A673 (cell line): ENCODE data around the gene STX3. TPM values are rescaled to one million over a fixed set of nuclear protein-coding genes. Genes with fewer than 3 reads are reported as not detected.

ENCODE experiments used
- BruUV-seq: library from RNA; stranded (reverse); fragments of 400-500 nt; replicated peaks from 2 replicates; lab custom pipeline; 2021; lab: Mats Ljungman, UMichigan
- CTCF ChIA-PET: fragments of 300-600 bp; sonication (Branson Sonifier 250); formaldehyde crosslinking; loops from one replicate; lab custom pipeline; 2022; ENCODE audit warnings: antibody characterized with exemption; lab: Charles Lee
- POLR2A ChIA-PET: fragments of 300-600 bp; sonication (Branson Sonifier 250); formaldehyde crosslinking; loops from one replicate; lab custom pipeline; 2022; ENCODE audit warnings: antibody characterized with exemption; ENCODE audit not compliant: low non-redundant PET; lab: Charles Lee
- DNase-seq: peaks from one replicate; pipeline ENCODE4 v3.0.0-alpha.2; 2015; ENCODE audit warnings: low spot score
- H3K27ac ChIP-seq: fragments of 200-600 bp; sonication (generic); 2 replicates; pipeline ENCODE4 v1.5.1; 2016; ENCODE audit warnings: mixed run types, low read depth, mild to moderate bottlenecking, mixed read lengths, antibody characterized with exemption, low read length; ENCODE audit not compliant: poor library complexity, severe bottlenecking
- H3K27me3 ChIP-seq: fragments of 200-600 bp; sonication (generic); replicated peaks from 2 replicates; pipeline ENCODE4 v1.6.1; 2017; ENCODE audit warnings: mixed run types, low read depth, mild to moderate bottlenecking, mixed read lengths, antibody characterized with exemption, low read length; ENCODE audit not compliant: insufficient read depth, poor library complexity
- H3K36me3 ChIP-seq: fragments of 200-600 bp; sonication (generic); 2 replicates; pipeline ENCODE4 v1.6.1; 2016; ENCODE audit warnings: mixed run types, mild to moderate bottlenecking, mixed read lengths, antibody characterized with exemption, low read length; ENCODE audit not compliant: insufficient read depth, poor library complexity, severe bottlenecking
- H3K4me1 ChIP-seq: fragments of 200-600 bp; sonication (generic); 2 replicates; pipeline ENCODE4 v1.6.1; 2017; ENCODE audit warnings: mixed run types, mild to moderate bottlenecking, mixed read lengths, antibody characterized with exemption, low read length; ENCODE audit not compliant: insufficient read depth, poor library complexity, severe bottlenecking
- H3K4me3 ChIP-seq: fragments of 200-600 bp; sonication (generic); 2 replicates; pipeline ENCODE4 v1.5.1; 2016; ENCODE audit warnings: low read depth, mixed run types, mild to moderate bottlenecking, mixed read lengths, low read length; ENCODE audit not compliant: poor library complexity, severe bottlenecking
- H3K9me3 ChIP-seq: fragments of 200-600 bp; sonication (generic); 2 replicates; pipeline ENCODE4 v1.6.1; 2016; ENCODE audit warnings: mixed run types, low read depth, mild to moderate bottlenecking, mixed read lengths, antibody characterized with exemption, low read length; ENCODE audit not compliant: poor library complexity, severe bottlenecking
- CTCF ChIP-seq: fragments of 300-800, 200-600 bp; sonication (generic); conservative IDR thresholded peaks from 2 replicates; pipeline ENCODE4 v1.5.1; 2017; ENCODE audit warnings: low read depth, mild to moderate bottlenecking, antibody characterized with exemption, low read length, moderate library complexity, mixed read lengths
- EZH2 ChIP-seq: fragments of 200-600 bp; sonication (generic); IDR thresholded peaks from 2 replicates; pipeline ENCODE4 v1.6.1; 2017; ENCODE audit warnings: borderline replicate concordance, low read depth, mild to moderate bottlenecking, mixed read lengths, antibody characterized with exemption, low read length; ENCODE audit not compliant: poor library complexity, severe bottlenecking
- intact Hi-C: fragments of 100-400 bp; cut with micrococcal nuclease; formaldehyde crosslinking; loops from one replicate; pipeline ENCODE4 v1.10.0; 2022; ENCODE audit not compliant: unreplicated experiment
- total RNA-seq: library from RNA; stranded (reverse); gene quantifications from 2 replicates; pipeline ENCODE4 v1.2.3, GENCODE V29; 2021

STX3 gene
- total RNA-seq, 1 experiment from 2014 or later = 16.0 TPM

DNA sequence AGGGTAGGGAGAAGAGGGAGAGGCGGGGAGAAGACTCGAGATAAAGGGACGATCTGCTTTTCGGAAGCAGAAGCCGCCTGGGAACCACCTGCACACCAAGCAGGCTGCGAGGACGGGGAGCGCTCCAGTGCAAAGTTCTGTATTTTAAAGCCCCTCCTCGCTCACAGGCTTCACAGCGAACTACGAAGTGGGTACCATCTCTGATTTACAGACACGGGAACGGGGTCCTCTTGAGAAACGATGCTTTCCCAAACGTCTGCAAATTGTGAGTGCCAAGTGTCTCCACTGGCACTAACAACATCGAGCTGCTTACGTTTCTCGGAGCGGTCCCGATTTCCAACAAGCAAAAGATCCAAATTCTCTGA is 700 bp upstream of the STX3 start:
- Histone ChIP-seq H3K36me3 (no peaks in the 10 kb centered on the region), H3K27me3 (no peaks in the 10 kb centered on the region), H3K9me3 (no peaks in the 10 kb centered on the region), H3K27ac (no peak overlapping the region), H3K4me1 (peaks cover 5% of the 10 kb centered on the region), H3K4me3 (peak overlapping the region; percentile 72)
- peak; percentile 42 for DNase-seq
- BruUV-seq = no TSS peak
- intact Hi-C loops = loop anchor here (1.0 kb wide), 2 partner anchors 48 to 165 kb away; no protein-coding TSS in a partner anchor
- ChIA-PET CTCF (interaction anchor here (0.5 to 1.5 kb wide), 6 partner anchors 11 to 497 kb away, joined by 3 to 8 read pairs (median 5); no protein-coding TSS in a partner anchor), POLR2A (no interaction called here)
- TF ChIP-seq CTCF (no peak), EZH2 (no peak)

DNA sequence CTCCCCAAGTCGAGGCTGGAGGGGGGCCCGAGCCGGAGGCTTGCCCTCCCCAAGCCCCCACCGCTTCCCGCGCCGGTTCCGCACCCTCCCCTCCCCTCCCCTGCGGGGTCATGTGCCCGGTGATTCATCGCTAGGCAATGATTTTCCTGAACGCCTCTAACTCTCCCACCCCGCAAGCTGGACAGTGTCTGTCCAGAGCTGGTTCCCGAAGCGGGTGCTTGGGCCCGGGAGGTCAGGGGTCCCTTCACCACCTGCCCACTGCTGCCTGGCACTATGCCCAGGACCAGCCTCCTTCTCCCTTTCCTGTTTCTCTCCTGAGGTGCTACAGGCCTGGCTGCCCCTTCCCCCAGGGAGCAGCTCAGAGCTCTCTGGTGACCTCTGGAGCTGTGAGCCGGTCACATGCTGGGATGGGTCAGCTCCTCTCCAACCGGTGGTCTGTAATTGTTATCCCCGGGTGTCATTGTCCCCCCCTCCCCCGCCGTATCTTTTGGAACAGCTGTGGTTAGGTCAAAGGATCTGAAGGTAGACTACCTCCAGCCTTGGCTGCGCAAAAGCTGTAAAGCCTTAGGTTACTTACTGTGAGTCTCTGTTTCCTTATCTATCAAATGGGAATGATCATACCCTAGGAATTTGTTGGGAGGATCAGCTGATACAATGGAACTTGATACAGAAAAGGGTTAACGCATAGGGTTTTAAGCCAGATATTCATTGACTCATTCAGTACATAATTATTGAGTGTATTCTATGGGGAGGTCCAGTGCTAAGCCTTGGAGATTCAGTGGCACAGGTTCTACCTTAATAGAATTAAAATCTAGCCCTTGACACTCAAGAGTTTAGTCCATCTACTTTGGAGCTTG is 753 bp downstream of the STX3 start:
- peak overlapping the region; percentile 51 for H3K27ac ChIP-seq
- no peaks in the 10 kb centered on the region for H3K36me3 ChIP-seq
- POLR2A ChIA-PET = no interaction called here
- H3K4me3 ChIP-seq = peak overlapping the region; percentile 72
- intact Hi-C loops = no loop called here
- peaks cover 4% of the 10 kb centered on the region for H3K27me3 ChIP-seq
- CTCF ChIA-PET = interaction anchor here (0.6 to 0.7 kb wide), 2 partner anchors 163 to 222 kb away, joined by 3 to 13 read pairs; no protein-coding TSS in a partner anchor
- H3K4me1 ChIP-seq = peaks cover 5% of the 10 kb centered on the region
- H3K9me3 ChIP-seq = no peaks in the 10 kb centered on the region
- TSS peak; percentile 37 for BruUV-seq
- no peak for TF ChIP-seq EZH2
- TF ChIP-seq CTCF = no peak
- peak; percentile 43 for DNase-seq

DNA sequence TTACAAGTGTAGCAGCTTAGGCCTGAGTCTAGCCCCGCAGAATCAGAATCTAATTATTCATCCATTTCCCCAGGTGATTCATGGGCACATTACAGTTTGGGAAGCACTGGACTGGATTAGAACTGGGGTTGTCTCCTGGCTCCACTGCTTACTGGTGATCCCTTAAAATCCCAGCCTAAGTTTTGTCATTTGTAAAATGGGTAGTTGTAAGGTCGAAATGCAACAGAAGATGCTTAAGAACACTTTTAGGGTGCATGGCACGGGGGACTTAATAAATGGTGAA is 1.3 kb downstream of the STX3 start:
- BruUV-seq = no TSS peak
- no peak overlapping the region for H3K27ac ChIP-seq
- peaks cover 4% of the 10 kb centered on the region for H3K27me3 ChIP-seq
- ChIA-PET POLR2A (no interaction called here), CTCF (no interaction called here)
- intact Hi-C loops = no loop called here
- TF ChIP-seq EZH2 = no peak
- TF ChIP-seq CTCF = no peak
- no peak overlapping the region for H3K4me3 ChIP-seq
- H3K9me3 ChIP-seq = no peaks in the 10 kb centered on the region
- H3K4me1 ChIP-seq = peaks cover 5% of the 10 kb centered on the region
- DNase-seq = no peak
- no peaks in the 10 kb centered on the region for H3K36me3 ChIP-seq
